Retina (tissue), 1 donor: Measurements from ENCODE around the gene EEF1AKMT3.
"Not testable (repeated sequence)": the region's sequence is repeated elsewhere in the genome, so short reads cannot be mapped to it uniquely, and the experiment has no call there.

Source experiments
- DNase-seq: peaks from one replicate; pipeline ENCODE4 v3.0.0-alpha.2; 2016

EEF1AKMT3 gene

GRCh38 chr12:57795354-57795753, 22.9 kb downstream of the EEF1AKMT3 start:
- no peak for DNase-seq

GRCh38 chr12:57796996-57797395, 24.6 kb downstream of the EEF1AKMT3 start:
- DNase-seq = no peak

DNA sequence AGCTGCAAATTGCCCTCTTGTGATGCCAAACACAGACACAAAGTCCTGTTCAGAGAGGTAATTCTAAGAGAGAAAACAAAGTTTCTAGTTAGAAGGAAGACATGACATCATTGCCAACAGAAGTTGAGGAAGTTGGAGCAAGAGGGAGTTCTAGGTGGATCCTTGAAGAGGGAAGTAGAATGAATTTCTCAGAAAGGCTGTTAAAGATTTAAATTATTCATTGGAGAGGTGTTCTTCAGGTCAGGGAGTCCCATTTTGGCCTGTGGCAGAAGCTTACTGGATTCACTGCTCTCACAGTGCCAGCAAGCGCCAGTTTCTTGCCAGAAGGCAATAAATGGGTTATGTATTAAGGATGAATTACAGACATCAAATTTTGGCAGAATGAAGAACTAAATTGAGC, 25.5 kb downstream of the EEF1AKMT3 start:
- no peak for DNase-seq

DNA sequence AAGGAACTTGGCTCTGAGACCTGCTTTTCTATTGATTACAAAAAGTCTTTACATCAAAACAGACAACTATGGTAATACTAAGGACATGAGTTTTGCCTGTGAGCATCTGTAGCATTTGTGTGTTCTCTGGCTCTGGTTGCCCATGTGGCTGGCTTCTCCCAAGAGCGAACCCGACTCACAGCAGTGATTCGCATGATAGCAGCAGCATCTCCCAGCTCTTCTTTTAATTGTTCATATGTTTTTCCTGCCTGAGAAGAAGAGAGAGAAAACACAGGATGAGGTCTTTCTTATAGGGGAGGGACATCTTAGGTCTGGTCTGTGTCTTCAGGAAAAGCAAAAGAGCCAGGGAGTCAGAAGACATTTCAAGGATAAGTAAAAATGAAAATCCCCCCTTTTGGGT, 28.6 kb downstream of the EEF1AKMT3 start:
- no peak for DNase-seq

- DNase-seq = no peak
These were observed 30.2 kb downstream of the EEF1AKMT3 start for GRCh38 chr12:57802607-57803006.

GRCh38 chr12:57803319-57803893, 31.0 kb downstream of the EEF1AKMT3 start:
- DNase-seq = no peak

- DNase-seq = no peak
These were observed 34.3 kb downstream of the EEF1AKMT3 start for GRCh38 chr12:57806677-57807076.

- DNase-seq = no peak
These were observed 34.9 kb downstream of the EEF1AKMT3 start for GRCh38 chr12:57807285-57807684.

DNA sequence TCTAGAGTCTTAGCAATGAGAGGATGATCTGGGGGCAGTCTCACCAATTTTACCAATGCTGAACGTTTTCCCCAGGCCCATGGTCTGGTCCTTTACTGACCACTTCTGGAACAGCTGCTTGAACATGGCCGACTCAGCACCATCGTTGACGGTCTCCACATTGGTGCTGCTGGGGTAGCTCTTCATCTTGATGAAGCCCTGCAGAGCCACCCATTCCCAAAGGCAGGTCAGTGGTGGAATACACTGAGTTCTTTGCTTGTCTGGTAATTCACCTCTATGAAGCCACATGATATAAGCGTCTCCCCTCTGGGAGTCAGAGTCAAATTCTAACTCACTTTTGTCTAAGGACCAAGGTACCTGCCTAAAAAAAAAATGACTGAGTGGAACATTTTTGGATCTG, 35.9 kb downstream of the EEF1AKMT3 start:
- DNase-seq = no peak

- no peak for DNase-seq
These were observed 37.0 kb downstream of the EEF1AKMT3 start for GRCh38 chr12:57809425-57809824.

DNA sequence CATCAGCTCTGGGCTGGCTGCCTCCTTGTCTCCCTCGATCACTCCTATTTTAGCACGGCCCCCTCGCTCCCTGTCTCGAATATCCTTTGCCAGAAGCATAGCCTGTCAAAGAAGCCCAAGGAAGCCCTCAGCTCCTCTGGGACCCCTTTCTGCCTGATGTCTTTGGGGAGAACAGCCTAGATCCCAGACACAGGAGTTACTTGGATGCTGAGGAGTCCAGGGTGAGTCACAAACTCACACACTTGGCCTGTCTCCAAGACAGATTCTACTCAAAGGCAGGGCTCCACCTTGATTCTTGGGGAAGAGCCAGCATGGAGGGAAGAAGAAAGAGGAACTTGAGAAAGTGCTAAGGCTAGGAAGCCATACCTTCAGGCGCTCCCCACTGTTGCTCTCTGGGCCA, 38.0 kb downstream of the EEF1AKMT3 start:
- DNase-seq = no peak

GRCh38 chr12:57811028-57811755, 38.8 kb downstream of the EEF1AKMT3 start:
- no peak for DNase-seq

DNA sequence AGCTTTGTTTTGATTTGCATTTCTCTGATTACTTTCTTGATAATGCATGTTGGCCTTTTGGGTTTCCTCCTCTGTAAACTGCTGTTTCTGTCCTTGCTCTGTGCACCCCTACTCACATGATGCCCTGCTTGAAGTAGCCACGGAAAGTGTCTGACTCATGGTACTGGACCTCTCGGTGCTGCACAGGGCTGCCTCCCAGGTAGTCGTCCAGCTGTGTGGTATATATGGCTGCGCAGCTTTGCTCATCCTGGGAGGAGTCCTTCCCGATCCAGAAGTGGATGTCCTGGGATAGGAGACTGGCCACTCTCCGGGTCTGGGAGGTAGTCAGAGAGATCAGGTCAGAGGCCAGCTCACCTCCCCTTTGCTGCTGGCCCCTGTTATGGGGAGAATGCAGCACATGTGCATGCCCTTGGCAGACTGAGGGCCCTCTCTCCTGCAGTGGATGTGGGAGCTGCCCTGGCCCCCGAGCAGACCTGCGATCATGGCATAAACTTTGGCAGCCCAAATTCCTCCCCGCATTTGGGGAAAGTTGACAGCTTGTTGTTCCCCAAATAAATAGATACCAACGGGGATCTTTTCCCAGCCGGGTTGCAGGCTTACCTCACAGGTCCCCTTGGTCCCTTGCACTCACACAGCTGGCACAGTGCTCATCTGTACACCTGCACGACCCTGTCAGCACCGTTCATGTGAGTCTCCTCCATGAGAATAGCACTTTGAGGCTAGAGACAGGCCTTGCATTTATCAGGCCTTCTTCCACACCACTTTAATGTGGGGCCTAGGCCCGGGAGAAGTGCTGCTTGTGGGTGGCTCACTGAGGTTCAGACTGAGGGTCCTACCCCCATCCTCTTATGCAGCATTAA, 40.9 kb downstream of the EEF1AKMT3 start:
- DNase-seq = no peak

DNA sequence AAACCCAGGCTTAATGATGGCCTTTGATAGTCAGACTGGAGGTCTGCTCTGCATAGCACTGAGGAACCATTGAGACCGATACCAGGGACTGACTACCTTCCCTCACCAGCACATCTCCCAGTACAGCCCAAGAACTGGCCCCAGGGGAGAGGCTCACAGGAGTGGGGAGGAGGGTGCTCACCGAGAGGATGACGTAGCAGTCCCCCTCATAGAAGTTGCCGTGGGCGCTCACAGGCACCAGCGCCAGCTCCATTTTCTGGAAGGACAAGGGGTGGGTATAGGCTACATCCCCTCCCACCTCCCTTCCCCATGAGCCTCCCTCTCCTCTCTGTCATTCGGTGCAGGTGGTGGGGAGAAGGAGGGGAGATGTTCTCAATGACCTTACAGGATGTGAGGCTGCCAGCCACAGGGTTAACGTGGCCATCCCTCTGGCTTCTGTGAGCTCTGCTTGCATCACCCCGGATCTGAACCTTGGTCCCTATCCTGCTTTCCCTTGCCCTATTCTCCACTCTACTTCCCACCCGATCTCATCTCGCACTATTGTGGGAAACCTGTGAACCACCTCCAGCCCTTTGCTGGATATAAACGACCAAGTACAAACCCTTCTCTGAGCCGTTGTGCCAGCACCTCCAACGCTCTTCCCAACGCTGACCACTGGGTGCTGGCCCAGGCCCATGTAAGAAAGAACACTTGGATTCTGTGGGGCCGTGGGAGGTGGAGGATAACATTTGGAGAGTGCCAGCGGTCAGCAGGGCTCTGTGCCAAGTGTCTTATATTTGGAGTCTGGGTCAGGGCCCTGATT, 41.8 kb downstream of the EEF1AKMT3 start:
- DNase-seq = no peak

GRCh38 chr12:57815177-57816000, 43.0 kb downstream of the EEF1AKMT3 start:
- DNase-seq = no peak

DNA sequence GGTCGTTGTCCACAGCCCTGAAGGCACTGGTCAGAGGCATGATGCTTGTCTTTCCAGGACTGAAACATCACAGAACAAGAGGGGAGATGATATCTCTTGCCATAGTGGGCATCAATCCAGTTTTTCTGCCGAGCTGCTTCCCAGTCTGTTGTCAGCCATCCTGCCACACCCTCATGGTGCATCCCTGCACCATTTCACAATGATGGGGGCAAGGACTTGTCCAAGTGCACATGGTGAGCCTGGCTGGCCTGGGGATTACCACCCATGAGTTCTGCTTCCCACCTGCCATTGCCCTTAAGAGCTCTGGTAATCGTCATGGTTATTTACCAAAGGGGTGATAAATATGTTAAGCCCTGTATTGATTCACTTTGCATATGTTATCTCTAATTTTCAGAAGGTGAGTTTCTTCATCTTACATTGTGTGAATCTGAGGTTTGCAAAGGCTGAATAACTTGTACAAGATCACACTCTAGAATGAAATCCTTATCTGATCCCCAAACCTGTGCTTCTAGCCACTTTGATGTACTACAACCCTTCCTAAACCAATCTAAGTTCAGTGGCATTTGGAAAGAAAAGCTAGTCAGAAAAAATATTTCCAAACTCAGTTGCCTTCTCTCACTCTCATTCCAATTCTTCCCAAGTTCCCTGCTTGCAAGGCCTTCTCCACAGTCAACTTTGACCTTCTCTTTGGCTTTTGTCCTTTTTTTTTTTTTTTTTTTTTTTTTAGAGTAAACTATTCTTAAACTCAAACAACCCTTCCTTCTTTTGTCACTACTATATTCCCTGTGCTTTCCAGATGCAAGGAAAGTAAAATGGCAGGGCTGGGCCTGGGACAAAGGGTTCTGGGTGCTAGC, 43.8 kb downstream of the EEF1AKMT3 start:
- no peak for DNase-seq

DNA sequence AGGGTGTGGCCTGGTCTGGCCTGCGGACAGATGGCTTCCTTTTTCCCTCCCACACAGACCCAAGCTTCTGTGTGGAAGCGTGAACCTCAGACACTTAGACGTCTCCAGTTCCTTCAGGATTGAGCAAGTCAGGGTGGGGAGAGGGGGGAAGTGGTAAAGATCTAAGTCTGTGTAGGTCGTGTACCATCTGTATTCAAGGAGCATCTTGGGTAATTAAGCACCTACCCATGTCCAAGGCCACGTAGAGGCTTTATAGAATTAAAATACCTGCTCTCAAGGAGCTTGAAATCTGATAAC, 44.4 kb downstream of the EEF1AKMT3 start:
- no peak for DNase-seq

- no peak for DNase-seq
These were observed 45.0 kb downstream of the EEF1AKMT3 start for GRCh38 chr12:57817261-57817989.

DNA sequence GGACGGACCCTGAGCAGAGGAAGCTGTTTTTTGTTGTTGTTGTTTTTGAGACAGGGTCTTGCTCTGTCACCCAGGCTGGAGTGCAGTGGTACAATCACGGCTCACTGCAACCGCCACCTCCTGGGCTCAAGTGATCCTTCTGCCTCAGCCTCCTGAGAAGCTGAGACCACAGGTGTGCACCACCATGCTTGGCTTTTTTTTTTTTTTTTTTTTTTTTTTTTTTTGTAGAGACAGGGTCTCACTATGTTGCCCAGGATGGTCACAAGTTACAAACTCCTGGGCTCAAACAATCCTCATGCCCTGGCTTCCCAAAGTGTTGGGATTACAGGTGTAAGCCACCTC, 45.5 kb downstream of the EEF1AKMT3 start:
- not testable (repeated sequence) for DNase-seq

GRCh38 chr12:57820119-57820518, 47.7 kb downstream of the EEF1AKMT3 start:
- not testable (repeated sequence) for DNase-seq

DNA sequence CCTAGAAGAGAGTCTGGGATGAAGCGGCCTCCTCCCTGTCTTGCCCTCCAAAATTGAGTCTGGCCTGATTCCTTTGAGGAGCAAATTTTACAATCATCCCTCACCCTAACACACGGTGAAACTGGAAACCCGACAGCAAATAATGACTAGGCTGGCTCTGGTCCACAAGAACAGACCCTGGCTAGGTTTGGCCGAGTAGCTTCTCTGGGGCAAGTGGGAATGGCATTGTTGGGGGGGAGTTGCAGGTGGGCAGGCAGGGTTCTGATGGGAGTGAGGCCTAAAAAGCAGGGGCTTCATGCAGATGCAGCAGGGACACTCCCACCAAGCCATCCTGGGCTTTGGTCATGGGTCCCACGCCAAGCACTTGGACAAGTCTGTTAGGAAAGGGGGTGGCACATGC, 48.6 kb downstream of the EEF1AKMT3 start:
- not testable (repeated sequence) for DNase-seq
